HEK293 (cell line): Measurements from ENCODE around the gene NFE2L2.

ENCODE experiments used
- AEBP2 ChIP-seq: fragments of 450-650 bp; formaldehyde crosslinking; IDR thresholded peaks from 2 replicates; pipeline ENCODE4 v1.5.1; 2016; ENCODE audit warnings: missing biosample characterization, missing genetic modification characterization, borderline replicate concordance
- EGR2 ChIP-seq: fragments of 450-650 bp; formaldehyde crosslinking; IDR thresholded peaks from 2 replicates; pipeline ENCODE4 v1.5.1; 2016; ENCODE audit warnings: low read depth, missing biosample characterization, missing genetic modification characterization
- HIC1 ChIP-seq: fragments of 450-650 bp; formaldehyde crosslinking; IDR thresholded peaks from 2 replicates; pipeline ENCODE4 v1.5.1; 2016; ENCODE audit warnings: missing biosample characterization, missing genetic modification characterization
- MEIS1 ChIP-seq: sonication (generic); formaldehyde crosslinking; IDR thresholded peaks from 2 replicates; pipeline ENCODE4 v1.8.1; 2022; ENCODE audit warnings: missing genetic modification reagents, mild to moderate bottlenecking, borderline replicate concordance
- RBAK ChIP-seq: fragments of 450-650 bp; formaldehyde crosslinking; IDR thresholded peaks from 2 replicates; pipeline ENCODE4 v1.5.1; 2016; ENCODE audit warnings: missing biosample characterization, missing genetic modification characterization
- SCRT2 ChIP-seq: fragments of 450-650 bp; formaldehyde crosslinking; IDR thresholded peaks from 2 replicates; pipeline ENCODE4 v1.5.1; 2016; ENCODE audit warnings: missing biosample characterization, missing genetic modification characterization
- TRIM28 ChIP-seq: IDR thresholded peaks from 2 replicates; pipeline ENCODE4 v1.6.1; 2011; ENCODE audit warnings: low read length, control low read depth, borderline replicate concordance
- YY1 ChIP-seq: fragments of 450-650 bp; formaldehyde crosslinking; IDR thresholded peaks from 2 replicates; pipeline ENCODE4 v1.5.1; 2018; ENCODE audit warnings: missing biosample characterization, missing genetic modification characterization
- ZBTB11 ChIP-seq: fragments of 450-650 bp; formaldehyde crosslinking; conservative IDR thresholded peaks from 2 replicates; pipeline ENCODE4 v1.5.1; 2016; ENCODE audit warnings: low read depth, missing biosample characterization, missing genetic modification characterization
- ZBTB7A ChIP-seq: fragments of 450-650 bp; formaldehyde crosslinking; IDR thresholded peaks from 2 replicates; pipeline ENCODE4 v1.5.1; 2016; ENCODE audit warnings: low read depth, missing biosample characterization, missing genetic modification characterization
- ZNF140 ChIP-seq: fragments of 450-650 bp; formaldehyde crosslinking; IDR thresholded peaks from 2 replicates; pipeline ENCODE4 v1.5.1; 2016; ENCODE audit warnings: missing biosample characterization, missing genetic modification characterization
- ZNF148 ChIP-seq: fragments of 450-650 bp; formaldehyde crosslinking; IDR thresholded peaks from 2 replicates; pipeline ENCODE4 v1.5.0; 2017; ENCODE audit warnings: missing biosample characterization, missing genetic modification characterization, borderline replicate concordance
- ZNF174 ChIP-seq: fragments of 450-650 bp; formaldehyde crosslinking; IDR thresholded peaks from 2 replicates; pipeline ENCODE4 v1.5.0; 2017; ENCODE audit warnings: missing biosample characterization, mild to moderate bottlenecking, missing genetic modification characterization
- ZNF214 ChIP-seq: fragments of 450-650 bp; formaldehyde crosslinking; IDR thresholded peaks from 2 replicates; pipeline ENCODE4 v1.5.1; 2017; ENCODE audit warnings: missing biosample characterization, mild to moderate bottlenecking, missing genetic modification characterization, borderline replicate concordance
- ZNF248 ChIP-seq: fragments of 450-650 bp; formaldehyde crosslinking; IDR thresholded peaks from 2 replicates; pipeline ENCODE4 v1.5.1; 2017; ENCODE audit warnings: missing biosample characterization, missing genetic modification characterization
- ZNF280D ChIP-seq: fragments of 450-650 bp; formaldehyde crosslinking; IDR thresholded peaks from 2 replicates; pipeline ENCODE4 v1.5.1; 2016; ENCODE audit warnings: missing biosample characterization, missing genetic modification characterization
- ZNF335 ChIP-seq: fragments of 450-650 bp; formaldehyde crosslinking; conservative IDR thresholded peaks from 2 replicates; pipeline ENCODE4 v1.5.1; 2016; ENCODE audit warnings: missing biosample characterization, missing genetic modification characterization
- ZNF354C ChIP-seq: fragments of 450-650 bp; formaldehyde crosslinking; IDR thresholded peaks from 2 replicates; pipeline ENCODE4 v1.5.1; 2016; ENCODE audit warnings: missing biosample characterization, missing genetic modification characterization, low read depth, borderline replicate concordance
- ZNF37A ChIP-seq: fragments of 450-650 bp; IDR thresholded peaks from 2 replicates; pipeline ENCODE4 v1.5.1; 2018; ENCODE audit warnings: missing biosample characterization, missing genetic modification characterization
- ZNF391 ChIP-seq: fragments of 450-650 bp; formaldehyde crosslinking; IDR thresholded peaks from 2 replicates; pipeline ENCODE4 v1.5.1; 2016; ENCODE audit warnings: low read depth, missing biosample characterization, missing genetic modification characterization, borderline replicate concordance
- ZNF514 ChIP-seq: fragments of 450-650 bp; formaldehyde crosslinking; IDR thresholded peaks from 2 replicates; pipeline ENCODE4 v1.5.1; 2016; ENCODE audit warnings: missing biosample characterization, missing genetic modification characterization
- ZNF530 ChIP-seq: fragments of 450-650 bp; formaldehyde crosslinking; IDR thresholded peaks from 2 replicates; pipeline ENCODE4 v1.5.1; 2016; ENCODE audit warnings: low read depth, missing biosample characterization, missing genetic modification characterization
- ZNF549 ChIP-seq: fragments of 450-650 bp; IDR thresholded peaks from 2 replicates; pipeline ENCODE4 v1.5.1; 2018; ENCODE audit warnings: missing biosample characterization, missing genetic modification characterization, mild to moderate bottlenecking, inconsistent platforms, moderate library complexity
- ZNF623 ChIP-seq: fragments of 450-650 bp; formaldehyde crosslinking; IDR thresholded peaks from 2 replicates; pipeline ENCODE4 v1.5.1; 2016; ENCODE audit warnings: missing biosample characterization, missing genetic modification characterization
- ZNF701 ChIP-seq: fragments of 450-650 bp; formaldehyde crosslinking; IDR thresholded peaks from 2 replicates; pipeline ENCODE4 v1.5.1; 2016; ENCODE audit warnings: missing biosample characterization, missing genetic modification characterization
- ZNF747 ChIP-seq: fragments of 450-650 bp; formaldehyde crosslinking; IDR thresholded peaks from 2 replicates; pipeline ENCODE4 v1.5.1; 2016; ENCODE audit warnings: missing biosample characterization, missing genetic modification characterization
- ZNF785 ChIP-seq: fragments of 450-650 bp; formaldehyde crosslinking; IDR thresholded peaks from 2 replicates; pipeline ENCODE4 v1.5.1; 2016; ENCODE audit warnings: missing biosample characterization, missing genetic modification characterization

The NFE2L2 gene

GRCh38 chr2:177212891-177213856, 51.4 kb downstream of the NFE2L2 start (continued):
- TF ChIP-seq ZNF747 (no peak), AEBP2 (tag by site-specific recombination) (no peak), ZNF37A (tag by site-specific recombination) (no peak), YY1 (peak; percentile 92), ZNF148 (no peak), ZNF280D (no peak), ZNF549 (no peak), ZNF214 (no peak), ZNF391 (tag by site-specific recombination) (no peak), ZNF335 (peak; percentile 43; the same call in 1 of the 2 replicates), ZNF174 (tag by site-specific recombination) (no peak), ZNF623 (no peak), RBAK (tag by site-specific recombination) (no peak), HIC1 (no peak), ZNF785 (tag by site-specific recombination) (no peak), ZBTB11 (tag by site-specific recombination) (peak; percentile 57), SCRT2 (tag by site-specific recombination) (no peak), ZNF248 (tag by site-specific recombination) (no peak), TRIM28 (no peak), MEIS1 (CRISPR knock-in tag) (no peak), ZNF140 (no peak), ZNF701 (tag by site-specific recombination) (no peak), ZNF530 (tag by site-specific recombination) (no peak), EGR2 (tag by site-specific recombination) (peak; percentile 31; the same call in 1 of the 2 replicates), ZNF354C (no peak), ZNF514 (tag by site-specific recombination) (no peak), ZBTB7A (tag by site-specific recombination) (no peak)
